Hematopoietic multipotent progenitor cell (in vitro differentiated cells): ENCODE results near the gene PLK3. TPM values are rescaled to one million over a fixed set of nuclear protein-coding genes. Genes with fewer than 3 reads are reported as not detected.
"Not testable (repeated sequence)": the region's sequence is repeated elsewhere in the genome, so short reads cannot be mapped to it uniquely, and the experiment has no call there.

Experiments used
- DNase-seq, 3 donors: peaks; one replicate each; pipeline ENCODE4 v3.0.0-alpha.2; 2011 to 2015; ENCODE audit warnings: low read depth in 2 of 3, low spot score in 2 of 3
- total RNA-seq: library from RNA; depleted of rRNA; stranded (reverse); fragments of >200 nt; gene quantifications from one replicate; pipeline ENCODE4 v1.2.3, GENCODE V29; 2012

Gene PLK3
- 48.5 TPM for total RNA-seq

- DNase-seq: peak; percentile 98
Observed at GRCh38 chr1:44799770-44800584, at the start of gene PLK3. Gene PLK3, plus strand, starts transcription at chr1:44800377. Its CDS starts 87 bp downstream, at chr1:44800464.

DNA sequence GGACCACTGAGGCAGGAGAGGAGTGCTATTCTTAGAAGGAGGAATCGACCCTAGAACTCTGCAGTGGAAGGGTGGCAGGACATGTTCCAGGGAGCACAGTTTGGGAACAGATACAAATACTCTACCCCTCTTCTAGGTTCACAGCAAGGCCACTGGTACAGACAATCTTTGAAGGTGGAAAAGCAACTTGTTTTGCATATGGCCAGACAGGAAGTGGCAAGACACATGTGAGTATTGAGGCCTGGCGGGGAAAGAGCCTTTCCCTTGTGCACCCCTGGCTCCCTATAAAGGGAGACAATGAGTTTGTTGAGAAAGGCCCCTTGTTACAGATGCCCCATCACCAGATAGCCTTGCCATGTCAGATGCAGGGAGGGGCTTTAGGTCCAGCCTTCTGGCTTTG lies 42.8 kb upstream of the PLK3 start:
- DNase-seq: no peak

- no peak for DNase-seq
Observed at GRCh38 chr1:44759077-44759476, 41.1 kb upstream of the PLK3 start.

DNA sequence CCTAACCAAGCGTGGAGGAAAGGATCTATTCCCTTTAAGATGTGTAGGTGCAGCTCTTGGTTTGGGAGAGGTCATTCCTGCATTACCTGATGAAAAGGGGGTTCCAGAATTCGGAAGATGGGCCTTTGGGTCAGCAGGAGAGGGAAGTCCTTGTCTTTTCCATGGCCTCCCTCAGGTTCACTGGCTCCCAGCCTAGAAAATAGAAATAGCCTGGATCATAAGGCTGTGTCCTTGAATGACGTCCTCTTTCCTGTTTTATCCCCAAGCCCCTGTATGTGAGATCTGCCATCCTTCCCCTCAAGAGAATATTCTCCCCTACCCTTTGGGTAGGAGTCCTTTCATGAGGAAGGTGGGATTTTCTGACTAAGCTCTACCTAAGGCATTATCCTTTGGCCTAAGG lies 39.3 kb upstream of the PLK3 start:
- DNase-seq: no peak

DNA sequence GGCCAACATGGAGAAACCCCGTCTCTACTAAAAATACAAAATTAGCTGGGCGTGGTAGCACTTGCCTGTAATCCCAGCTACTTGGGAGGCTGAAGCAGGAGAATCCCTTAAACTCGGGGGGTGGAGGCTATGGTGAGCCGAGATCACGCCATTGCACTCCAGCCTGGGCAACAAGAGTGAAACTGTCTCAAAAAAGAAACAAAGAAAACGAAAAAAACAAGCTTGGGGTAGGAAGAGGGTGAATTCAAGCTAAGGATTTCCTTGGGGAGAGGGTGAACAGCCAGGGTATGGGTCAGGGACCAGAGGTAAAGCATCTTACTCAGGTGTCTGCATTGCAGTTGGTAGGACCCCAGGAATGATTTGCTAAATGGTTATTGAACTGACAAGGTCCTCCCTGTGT lies 33.8 kb upstream of the PLK3 start:
- DNase-seq: not testable (repeated sequence)

- peak; percentile 80 to 96 (median 93) for DNase-seq
Observed at GRCh38 chr1:44775078-44775929, 24.9 kb upstream of the PLK3 start, which contains the start of gene RPS8. Gene RPS8, plus strand, starts transcription at chr1:44775540. Its CDS starts 57 bp downstream, at chr1:44775597.

GRCh38 chr1:44775930-44776729 lies 24.0 kb upstream of the PLK3 start:
- DNase-seq: peak in 2 of 3 donors; percentile 52 to 60

DNA sequence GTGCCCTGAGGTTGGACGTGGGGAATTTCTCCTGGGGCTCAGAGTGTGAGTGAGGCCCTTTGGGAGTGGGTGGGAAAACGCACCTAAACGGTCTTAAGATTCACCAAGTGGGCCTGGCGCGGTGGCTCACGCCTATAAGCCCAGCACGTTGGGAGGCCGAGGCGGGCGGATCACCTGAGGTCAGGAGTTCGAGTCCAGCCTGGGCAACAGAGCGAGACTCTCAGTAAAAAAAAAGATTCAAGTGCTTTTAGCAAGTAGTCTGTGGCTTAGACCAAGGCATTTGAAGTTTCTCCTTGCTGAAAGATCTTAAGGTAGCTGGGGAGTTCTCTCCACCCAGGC lies 23.5 kb upstream of the PLK3 start:
- DNase-seq: no peak

DNA sequence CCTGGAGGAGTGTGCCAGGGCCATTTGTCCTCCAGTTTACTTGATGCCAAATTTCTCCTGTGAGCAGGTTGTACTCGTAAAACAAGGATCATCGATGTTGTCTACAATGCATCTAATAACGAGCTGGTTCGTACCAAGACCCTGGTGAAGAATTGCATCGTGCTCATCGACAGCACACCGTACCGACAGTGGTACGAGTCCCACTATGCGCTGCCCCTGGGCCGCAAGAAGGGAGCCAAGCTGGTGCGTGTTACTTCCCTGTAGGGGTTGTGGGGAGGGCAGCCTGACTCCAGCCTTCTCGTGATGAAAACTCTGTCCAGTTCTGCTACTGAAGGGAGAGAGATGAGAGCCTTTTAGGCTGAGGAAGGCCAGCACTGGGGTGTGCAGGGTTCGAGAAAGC lies 22.6 kb upstream of the PLK3 start:
- no peak for DNase-seq

DNA sequence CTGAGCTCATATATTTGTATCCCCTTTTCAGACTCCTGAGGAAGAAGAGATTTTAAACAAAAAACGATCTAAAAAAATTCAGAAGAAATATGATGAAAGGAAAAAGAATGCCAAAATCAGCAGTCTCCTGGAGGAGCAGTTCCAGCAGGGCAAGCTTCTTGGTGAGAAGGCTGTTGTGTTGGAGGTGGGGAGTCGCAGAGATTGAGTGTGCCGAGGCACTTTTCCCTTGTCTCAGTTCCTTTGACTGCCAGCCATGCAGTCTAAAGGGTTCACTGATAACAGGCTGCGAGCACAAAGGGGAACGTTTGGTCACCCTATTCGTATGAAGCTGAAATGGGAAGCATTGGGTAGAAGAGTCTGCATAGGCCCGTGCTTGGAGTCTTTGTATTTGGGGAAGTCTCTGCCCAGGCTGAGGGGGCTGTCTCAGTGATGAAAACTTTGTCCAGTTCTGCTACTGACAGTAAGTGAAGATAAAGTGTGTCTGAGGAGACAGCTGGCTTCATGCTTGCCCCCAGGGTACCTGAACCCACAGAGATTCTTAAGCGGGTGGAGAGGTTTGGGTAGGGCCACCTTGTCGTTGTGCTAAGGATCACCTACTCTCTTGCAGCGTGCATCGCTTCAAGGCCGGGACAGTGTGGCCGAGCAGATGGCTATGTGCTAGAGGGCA lies 22.1 kb upstream of the PLK3 start:
- no peak for DNase-seq

DNA sequence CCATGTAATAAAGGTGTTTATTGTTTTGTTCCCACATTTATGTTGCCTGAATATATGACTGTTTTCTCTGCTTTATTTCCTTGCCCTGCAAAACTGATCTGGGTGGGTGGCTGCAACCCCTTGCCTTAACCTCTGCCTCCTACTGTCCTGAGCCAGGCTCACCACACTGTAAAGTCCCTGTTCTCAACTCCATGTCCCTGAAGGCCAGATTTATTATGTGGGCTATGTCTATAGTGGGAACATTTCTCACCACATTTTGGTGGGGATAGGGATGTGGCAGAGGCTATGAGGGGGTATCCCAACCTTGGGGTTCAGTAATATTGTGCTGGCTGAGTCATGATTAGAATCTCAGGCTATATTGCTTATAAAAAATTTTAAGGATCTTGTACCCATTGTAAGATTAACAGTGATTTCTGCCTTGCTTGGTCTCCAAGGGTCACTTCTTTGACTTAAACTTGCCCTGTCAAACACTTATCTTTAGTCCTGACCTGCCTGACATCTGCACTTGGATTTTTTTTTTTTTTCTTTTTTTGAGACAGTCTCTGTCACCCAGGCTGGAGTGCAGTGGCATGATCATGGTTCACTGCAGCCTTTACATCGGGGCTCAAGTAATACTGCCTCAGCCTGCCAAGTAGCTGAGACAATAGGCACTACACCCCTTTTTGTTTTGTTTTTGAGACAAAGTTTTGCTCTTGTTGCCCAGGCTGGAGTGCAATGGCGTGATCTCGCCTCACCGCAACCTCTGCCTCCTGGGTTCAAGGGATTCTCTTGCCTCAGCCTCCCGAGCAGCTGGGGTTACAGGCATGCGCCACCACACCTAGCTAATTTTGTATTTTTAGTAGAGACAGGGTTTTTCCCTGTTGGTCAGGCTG lies 21.2 kb upstream of the PLK3 start:
- DNase-seq: no peak

- no peak for DNase-seq
Observed at GRCh38 chr1:44780583-44781121, 19.5 kb upstream of the PLK3 start.

DNA sequence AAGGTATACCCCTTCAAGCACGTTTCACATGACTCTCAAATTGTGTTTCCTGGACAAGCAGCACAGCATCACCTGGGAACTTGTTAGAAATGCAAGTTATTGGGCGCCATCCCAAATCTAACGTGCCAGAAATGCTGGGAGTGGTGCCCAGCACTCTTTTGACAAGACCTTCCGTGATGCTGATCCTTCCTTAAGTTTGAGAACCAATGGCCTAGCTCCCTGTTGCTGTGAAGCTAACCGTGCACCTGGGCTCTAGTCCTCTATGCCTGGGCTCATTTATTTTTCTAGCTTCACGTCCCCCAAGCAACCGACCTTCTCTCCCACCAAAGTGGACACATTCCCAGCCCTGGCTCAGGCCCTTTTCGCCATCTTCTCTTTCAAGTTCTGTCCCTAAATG lies 16.5 kb upstream of the PLK3 start:
- DNase-seq: no peak

- peak in 1 of 3 donors; percentile 33 for DNase-seq
Observed at GRCh38 chr1:44784094-44785028, 15.8 kb upstream of the PLK3 start.

GRCh38 chr1:44785029-44785380 lies 15.2 kb upstream of the PLK3 start:
- no peak for DNase-seq

GRCh38 chr1:44785501-44786137 lies 14.6 kb upstream of the PLK3 start:
- DNase-seq: no peak

DNA sequence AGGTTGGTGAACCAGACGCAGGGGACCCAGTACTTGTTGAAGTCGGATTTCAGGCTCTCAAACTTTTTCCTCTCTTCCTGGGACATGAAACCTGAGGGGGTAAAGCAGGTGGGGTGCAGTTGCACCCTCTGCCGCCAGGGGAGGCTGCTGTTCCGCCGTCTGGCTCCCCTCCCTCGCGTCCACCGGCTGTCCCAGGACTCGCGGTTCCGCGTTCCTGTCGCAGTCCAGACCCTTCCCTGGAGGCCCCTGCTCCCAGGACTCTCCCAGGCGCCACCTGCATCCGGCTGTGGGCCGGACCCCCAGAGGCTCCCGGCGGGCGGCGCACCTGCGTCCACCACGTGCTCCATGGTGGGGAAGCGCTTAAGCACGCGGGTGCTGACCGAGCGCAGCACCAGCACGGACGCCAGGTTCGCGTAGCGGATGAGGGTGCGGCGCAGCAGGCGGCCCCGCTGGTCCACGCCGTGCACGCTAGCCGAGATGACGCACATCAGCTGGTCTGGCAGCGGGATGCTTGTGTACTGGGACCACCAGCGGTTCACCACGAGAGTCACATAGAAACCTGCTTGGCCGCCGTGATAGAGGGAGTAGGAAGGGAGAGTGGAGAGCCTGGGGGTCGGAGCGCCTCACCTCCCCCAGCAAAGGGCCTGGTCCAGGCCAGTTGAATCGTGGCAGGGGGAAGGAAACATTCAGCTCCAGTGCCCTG lies 13.9 kb upstream of the PLK3 start:
- peak; percentile 74 to 75 (median 75) for DNase-seq
